Measurements from ENCODE around the gene MCTP1. TPM values are rescaled to one million over a fixed set of nuclear protein-coding genes. Genes with fewer than 3 reads are reported as not detected.

Gene MCTP1
- total RNA-seq, 1 donor from 2014 or later: 9.9 TPM

- DNase-seq (ENCODE audit: low spot score): no peak
Observed at GRCh38 chr5:94815313-94816039, 469.4 kb downstream of the MCTP1 start.

DNA sequence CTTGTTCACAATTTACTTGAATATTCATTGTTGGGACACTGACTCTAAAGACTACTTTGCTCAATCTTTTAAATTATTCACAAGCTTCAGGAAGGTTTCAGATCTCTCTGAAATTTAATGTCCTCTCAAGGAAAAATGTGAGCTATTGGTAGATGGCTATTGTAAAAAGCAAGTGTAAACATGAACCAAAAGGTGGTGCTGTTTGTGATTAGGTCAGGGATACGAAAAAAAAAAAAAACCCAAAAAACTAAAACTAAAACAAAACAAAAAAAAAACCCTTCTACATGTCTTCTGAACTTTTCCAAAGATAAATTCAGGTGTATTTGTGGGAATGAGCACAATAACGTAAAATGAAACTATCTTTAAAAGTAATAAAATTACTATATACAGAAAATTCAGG lies 472.7 kb downstream of the MCTP1 start:
- no peak for DNase-seq (ENCODE audit: low spot score)

DNA sequence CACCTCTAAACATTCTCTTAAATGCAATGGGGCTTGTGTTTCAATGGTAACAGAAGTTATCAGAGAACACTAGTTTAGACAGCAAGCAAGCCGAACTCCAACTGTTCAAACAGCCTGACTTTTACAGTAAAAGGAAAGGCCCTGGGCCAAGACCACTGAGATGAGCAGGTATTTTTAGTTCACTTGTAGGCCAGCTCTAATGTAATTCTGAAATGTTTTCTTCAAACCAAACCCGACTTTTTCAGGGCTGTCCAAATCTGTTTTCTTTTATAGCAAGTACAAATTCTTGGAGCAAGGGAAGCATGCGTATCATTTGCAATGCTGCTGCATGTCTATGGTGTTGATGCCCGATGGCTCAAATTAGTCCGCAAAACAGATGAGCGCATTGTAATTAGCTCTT lies 473.6 kb downstream of the MCTP1 start:
- DNase-seq (ENCODE audit: low spot score): no peak

DNA sequence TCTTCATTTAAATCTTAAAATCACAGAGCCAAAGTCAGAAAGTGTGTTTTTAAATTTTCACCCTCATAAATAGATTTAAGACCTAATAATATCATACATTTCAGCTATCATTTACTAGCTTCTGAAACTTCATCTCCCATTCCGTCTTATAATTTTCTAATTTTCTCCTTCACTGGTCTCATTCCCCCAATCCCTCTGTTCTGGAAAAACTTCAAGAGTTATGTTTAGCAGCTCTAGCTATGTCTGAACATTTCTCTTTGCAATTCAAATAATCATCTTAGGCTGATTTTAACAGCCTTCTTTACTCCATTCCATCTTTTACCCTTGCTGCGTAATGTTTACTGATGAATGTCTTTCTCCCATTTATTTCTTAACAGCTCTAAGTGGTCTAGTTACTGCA lies 474.0 kb downstream of the MCTP1 start:
- DNase-seq (ENCODE audit: low spot score): no peak

- DNase-seq (ENCODE audit: low spot score): no peak
Observed at GRCh38 chr5:94810281-94810680, 474.6 kb downstream of the MCTP1 start.

- no peak for DNase-seq (ENCODE audit: low spot score)
Observed at GRCh38 chr5:94808497-94808896, 476.4 kb downstream of the MCTP1 start.

- DNase-seq (ENCODE audit: low spot score): no peak
Observed at GRCh38 chr5:94807985-94808384, 476.9 kb downstream of the MCTP1 start.

DNA sequence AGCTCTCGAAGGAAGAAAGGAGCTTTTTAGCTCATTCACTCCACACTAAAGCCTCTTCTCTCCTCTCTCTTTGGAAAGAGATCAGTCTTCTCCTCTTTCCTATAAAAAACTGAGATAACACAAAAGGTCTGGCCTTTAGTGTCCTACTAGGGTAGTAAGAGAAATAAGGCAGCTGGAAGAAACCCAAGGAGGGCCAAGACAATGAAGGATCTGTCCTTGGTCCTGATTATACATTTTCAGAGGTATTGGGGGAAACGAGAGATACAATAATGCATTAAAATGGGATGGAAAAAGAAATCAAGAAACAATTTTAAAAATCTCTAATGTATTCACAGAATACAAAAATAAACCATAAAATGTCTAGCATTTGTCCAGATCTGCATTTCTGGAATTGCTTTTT lies 482.4 kb downstream of the MCTP1 start:
- no peak for DNase-seq (ENCODE audit: low spot score)

DNA sequence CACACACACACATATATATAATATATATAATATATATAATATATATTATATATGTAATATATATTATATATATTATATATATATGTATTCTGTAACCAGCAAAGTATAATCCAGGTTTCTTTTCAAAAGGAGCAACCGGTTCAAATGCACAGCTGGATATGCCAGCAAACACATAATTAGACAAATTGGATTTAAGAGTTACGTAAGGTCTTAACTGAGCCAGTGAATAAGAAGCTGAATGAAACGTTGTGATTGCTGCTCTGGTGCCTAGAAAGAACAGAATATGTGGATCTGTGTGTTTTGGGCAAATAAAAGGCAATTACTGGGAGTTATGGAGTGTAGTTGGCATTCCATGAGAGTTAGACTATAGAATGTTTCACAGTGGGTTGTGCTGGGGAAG lies 488.3 kb downstream of the MCTP1 start:
- DNase-seq (ENCODE audit: low spot score): no peak

DNA sequence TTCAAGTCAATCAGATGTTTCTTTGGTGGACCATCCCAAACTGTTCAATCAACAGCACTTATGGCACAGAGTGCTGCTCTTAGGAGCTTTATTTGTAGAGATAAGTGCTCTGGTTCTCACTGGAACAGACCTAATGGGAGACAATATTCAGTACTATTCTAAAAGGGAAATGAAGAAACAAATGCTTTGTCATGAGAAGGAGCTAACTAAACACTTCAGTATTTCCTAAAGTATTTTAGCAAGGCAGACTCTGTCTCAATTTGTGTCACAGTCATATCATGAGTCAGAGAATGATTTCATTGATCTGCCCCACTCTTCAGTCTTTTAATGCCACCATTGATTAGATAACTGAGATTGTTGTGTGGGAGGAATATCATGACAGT lies 491.1 kb downstream of the MCTP1 start:
- DNase-seq (ENCODE audit: low spot score): no peak

GRCh38 chr5:94793113-94793815 lies 491.6 kb downstream of the MCTP1 start:
- no peak for DNase-seq (ENCODE audit: low spot score)

DNA sequence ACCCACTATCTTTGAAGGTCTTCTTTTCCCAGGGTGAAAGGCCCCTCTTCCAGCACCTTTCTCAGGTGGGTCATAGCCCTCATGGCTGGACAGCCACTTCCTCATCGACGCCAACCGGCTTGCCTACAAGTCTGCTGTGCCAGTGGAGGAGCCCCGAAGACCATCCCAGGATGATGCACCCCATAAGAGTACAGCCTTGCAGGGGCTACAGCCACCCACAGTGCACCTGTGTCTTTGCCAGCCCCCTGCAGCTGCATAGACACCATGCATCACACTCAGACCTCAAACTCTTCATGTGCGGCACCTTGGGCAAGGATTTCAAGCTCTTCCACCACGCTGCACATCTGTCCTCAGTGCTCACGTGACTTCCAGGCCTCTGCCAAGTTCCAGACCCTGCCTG lies 493.1 kb downstream of the MCTP1 start:
- no peak for DNase-seq (ENCODE audit: low spot score)

DNA sequence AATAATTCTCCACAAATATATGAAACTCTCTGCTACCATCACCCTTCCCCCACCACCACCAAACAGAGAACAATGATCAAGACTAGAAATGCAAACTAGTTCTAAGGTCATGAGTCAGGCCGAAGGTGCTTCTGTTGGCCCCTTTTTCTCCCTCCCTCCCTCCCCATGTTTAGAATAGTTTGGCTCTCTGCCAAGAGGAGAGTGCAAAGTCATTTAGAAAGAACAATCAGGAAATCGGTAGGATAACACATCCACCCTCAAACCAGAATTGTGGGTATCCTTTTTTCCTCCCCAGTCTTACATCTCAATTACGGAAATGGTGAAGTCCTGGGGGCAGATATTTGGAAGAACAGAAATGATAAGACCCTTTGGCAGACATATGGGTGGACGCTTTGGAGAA lies 496.4 kb downstream of the MCTP1 start:
- DNase-seq (ENCODE audit: low spot score): no peak

DNA sequence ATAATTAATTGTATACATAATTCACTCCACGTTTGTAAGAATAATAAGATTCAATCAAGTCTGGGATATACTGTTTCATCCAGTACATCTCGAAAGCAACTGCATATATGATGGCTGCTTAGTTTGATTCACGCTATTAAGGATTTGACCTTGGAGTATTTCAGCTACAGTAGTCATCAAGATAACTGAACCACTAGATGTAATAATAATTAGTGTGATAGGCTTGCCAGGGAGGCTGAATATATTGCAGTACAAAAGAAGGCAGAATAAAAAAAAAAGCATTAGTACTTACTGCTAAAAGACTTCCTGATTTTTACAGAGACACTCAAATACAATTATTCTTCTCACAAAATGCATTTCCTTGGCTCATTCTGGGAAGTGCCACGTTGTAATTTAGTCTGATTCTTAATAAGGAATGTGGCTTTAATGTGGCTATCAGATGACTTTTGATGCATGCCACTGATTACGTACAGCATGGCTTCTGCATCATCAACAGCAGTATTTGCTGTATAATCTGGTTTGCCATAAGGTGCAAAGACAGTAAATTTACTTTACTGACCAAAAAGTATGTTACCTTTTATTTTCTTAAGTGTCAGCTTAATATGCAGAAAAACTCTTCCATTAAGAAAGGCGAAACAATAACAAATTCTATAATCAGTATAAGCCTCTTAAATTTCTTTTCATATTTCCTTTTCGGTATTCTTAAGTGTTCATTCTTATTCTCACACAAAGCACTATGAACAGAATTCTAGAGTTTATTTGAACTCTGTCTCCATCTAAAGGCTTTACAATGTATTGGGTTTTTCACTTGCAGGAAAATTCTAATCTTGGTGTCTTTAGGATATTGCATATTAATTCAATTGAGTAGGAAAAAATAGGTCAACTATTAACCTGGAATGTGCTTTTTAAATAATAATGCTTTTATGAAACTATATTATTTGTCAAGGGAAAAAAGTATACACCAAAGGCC lies 500.1 kb downstream of the MCTP1 start:
- DNase-seq (ENCODE audit: low spot score): no peak

GRCh38 chr5:94782383-94782782 lies 502.5 kb downstream of the MCTP1 start:
- no peak for DNase-seq (ENCODE audit: low spot score)

- DNase-seq (ENCODE audit: low spot score): no peak
Observed at GRCh38 chr5:94779684-94780083, 505.2 kb downstream of the MCTP1 start.

- no peak for DNase-seq (ENCODE audit: low spot score)
Observed at GRCh38 chr5:94778732-94779131, 506.2 kb downstream of the MCTP1 start.

DNA sequence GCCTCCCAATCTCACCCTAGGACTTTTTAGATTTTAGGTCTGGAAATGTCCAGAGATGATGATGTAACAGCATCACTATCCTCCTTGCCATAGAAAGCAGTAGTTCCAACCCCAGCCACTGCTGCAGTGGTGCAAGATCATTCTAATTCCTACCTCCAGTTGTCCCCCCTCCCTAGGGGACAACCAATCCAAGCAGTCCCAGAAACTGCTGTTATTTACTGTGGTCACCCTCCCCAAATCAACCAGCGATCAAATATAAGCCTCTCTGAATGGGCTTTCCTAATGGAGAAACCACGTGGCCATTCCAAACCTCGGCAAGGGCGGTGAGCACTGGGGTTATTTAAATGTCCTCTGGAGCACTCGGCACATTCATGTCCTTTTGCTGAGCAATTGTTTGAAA lies 506.6 kb downstream of the MCTP1 start:
- DNase-seq (ENCODE audit: low spot score): no peak

DNA sequence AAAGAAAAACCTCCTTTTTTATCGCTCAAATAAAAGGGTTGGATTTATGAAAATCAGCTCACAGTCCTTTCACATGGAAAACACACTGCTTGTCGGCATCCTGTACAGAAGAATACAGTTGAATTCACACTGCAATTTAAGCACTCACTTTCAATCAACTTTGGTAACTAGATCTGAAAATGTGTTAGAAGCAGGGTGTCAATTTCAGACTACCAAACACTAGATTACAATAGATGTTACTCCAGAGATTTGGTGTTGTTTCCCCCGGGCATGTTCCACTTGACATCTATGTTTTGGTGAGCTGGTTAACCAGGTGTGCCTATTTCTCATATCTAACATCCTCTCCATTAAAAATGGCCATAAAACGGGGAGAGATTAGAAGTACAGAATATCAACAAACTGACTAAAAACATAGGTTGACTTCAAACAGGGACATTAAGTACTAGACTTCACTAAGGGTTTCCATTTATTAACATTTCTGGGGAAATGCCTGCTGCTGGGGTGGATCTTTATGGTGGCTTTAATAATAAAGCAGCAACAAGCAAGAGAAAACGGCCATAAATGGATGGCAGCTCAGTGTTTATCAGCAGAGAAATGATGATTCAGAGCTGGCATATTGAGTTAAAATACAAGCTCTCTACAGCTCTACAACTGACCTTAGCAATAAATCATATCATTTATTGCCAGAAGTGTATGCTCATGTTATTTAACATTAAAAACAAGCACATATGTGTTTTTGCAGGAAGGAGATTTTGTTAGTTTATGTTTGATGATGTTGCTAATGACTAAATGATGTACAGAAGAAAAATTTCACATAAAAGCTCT lies 507.6 kb downstream of the MCTP1 start:
- DNase-seq (ENCODE audit: low spot score): no peak

GRCh38 chr5:94776167-94776566 lies 508.7 kb downstream of the MCTP1 start:
- DNase-seq (ENCODE audit: low spot score): no peak

DNA sequence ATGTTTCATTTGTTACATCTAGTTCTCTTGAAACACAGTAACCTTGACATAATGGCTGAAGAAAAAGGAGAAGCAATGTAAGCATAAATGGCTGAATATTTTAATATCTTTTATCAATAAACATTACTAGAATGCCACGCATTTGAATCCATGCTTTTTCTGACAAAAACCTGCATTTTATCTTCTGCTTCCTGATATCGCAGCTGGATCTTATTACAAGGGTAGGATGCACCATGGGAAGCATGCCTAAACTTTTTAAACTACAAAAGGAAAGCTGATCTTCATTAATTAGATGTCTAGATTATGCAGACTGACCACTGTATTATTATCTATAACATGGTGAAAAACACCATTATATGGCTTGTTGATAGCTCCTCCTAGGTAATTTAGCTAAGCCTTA lies 509.8 kb downstream of the MCTP1 start:
- DNase-seq (ENCODE audit: low spot score): no peak

DNA sequence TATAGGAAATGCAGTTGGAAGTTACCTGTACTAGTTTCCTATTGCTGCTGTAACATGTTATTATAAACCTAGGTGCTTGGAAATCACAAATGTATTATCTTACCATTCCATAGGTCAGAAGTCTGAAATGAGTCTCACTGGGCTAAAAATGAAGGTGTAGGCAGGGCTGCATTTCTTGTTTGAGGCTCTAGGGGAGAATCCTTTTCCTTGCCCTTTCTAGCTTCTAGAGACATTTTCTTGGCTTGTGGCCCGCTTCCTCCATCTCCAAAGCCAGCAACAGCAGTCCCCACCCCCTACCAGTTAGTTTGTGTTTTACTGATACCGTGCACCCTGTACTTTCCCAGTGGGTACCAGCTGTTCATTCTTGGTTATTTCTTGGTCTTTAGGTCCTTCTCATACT lies 513.2 kb downstream of the MCTP1 start:
- DNase-seq (ENCODE audit: low spot score): no peak

Data from mucosa of gallbladder (tissue), 1 donor.